SK-N-SH (cell line): ENCODE measurements around the gene SND1.

Experiments
- EZH2phosphoT487 ChIP-seq: fragments of 200-600 bp; sonication (generic); IDR thresholded peaks from 2 replicates; pipeline ENCODE4 v1.6.1; 2017; ENCODE audit warnings: low read depth, mixed run types, mild to moderate bottlenecking, antibody characterized with exemption, moderate library complexity, borderline replicate concordance
- FOSL2 ChIP-seq: IDR thresholded peaks from 2 replicates; pipeline ENCODE4 v1.4.0; 2012; ENCODE audit warnings: low read depth, mild to moderate bottlenecking, moderate library complexity, borderline replicate concordance
- GABPA ChIP-seq: IDR thresholded peaks from 2 replicates; pipeline ENCODE4 v1.4.0; 2012; ENCODE audit warnings: low read depth, mild to moderate bottlenecking
- JUND ChIP-seq: IDR thresholded peaks from 2 replicates; pipeline ENCODE4 v1.4.0; 2012
- NRF1 ChIP-seq: IDR thresholded peaks from 2 replicates; pipeline ENCODE4 v1.6.1; 2012; ENCODE audit warnings: low read depth, mild to moderate bottlenecking, low read length
- POLR2AphosphoS5 ChIP-seq: IDR thresholded peaks from 2 replicates; pipeline ENCODE4 v1.6.1; 2012; ENCODE audit warnings: low read depth, low read length
- RFX5 ChIP-seq: IDR thresholded peaks from 2 replicates; pipeline ENCODE4 v1.6.1; 2012; ENCODE audit warnings: mild to moderate bottlenecking, improper control_type of control experiment, low read length
- TCF12 ChIP-seq: IDR thresholded peaks from 2 replicates; pipeline ENCODE4 v1.4.0; 2012
- TF ChIP-seq, protein P1 (sequence below): fragments of 200-600 bp; sonication (generic); IDR thresholded peaks from 2 replicates; pipeline ENCODE4 v1.6.1; 2017; ENCODE audit warnings: antibody characterized with exemption, mild to moderate bottlenecking, moderate library complexity
- TF ChIP-seq, protein P2 (sequence below): IDR thresholded peaks from 2 replicates; pipeline ENCODE4 v1.6.1; 2012; ENCODE audit warnings: mild to moderate bottlenecking, low read depth, low read length, moderate library complexity

DNA sequence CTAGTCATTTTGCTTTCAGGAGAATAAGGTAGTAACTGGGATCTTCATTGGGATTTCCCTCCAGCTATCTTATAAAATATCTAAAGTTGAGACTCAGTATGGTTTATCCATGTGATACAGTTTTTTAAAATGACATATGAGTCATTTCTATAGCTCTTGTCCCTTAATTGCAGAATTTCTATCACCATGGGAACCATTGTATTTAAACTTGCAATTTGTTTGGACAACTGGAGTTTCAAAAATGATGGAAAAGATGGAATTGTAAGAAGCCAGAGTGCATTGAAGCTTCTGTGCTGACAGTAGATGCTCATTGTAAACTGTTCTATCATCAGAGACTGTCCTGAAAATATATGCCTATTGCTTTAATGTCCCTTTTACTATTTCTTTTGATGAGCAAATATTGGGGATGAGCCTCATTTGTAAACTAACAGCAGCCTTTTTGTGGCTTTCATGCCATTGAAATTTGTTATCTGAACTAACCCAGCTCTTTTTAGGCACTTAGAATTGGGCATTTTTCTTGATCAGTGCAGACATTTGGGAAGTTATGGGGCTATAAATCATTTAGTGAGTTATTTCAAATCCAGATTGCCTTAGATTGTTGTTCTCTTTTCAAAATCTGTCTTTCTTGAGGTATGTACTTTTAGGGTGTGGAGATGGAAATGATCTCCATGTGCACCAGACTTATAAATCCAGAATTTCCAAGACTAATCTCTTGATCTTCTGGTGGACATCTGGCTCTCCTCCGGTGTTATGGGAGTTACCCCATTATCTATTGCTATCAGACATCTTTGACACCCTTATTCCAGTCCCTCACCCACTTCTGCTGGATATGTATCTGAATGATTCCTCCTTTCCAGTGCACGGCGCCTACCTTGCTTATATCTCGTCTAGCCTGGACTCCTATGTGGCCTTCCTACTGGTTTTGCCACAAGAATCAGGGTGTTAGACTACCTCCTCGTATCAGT, 159.0 kb downstream of the SND1 start:
- TF ChIP-seq NRF1, result no peak
- TF ChIP-seq, protein P1, sequence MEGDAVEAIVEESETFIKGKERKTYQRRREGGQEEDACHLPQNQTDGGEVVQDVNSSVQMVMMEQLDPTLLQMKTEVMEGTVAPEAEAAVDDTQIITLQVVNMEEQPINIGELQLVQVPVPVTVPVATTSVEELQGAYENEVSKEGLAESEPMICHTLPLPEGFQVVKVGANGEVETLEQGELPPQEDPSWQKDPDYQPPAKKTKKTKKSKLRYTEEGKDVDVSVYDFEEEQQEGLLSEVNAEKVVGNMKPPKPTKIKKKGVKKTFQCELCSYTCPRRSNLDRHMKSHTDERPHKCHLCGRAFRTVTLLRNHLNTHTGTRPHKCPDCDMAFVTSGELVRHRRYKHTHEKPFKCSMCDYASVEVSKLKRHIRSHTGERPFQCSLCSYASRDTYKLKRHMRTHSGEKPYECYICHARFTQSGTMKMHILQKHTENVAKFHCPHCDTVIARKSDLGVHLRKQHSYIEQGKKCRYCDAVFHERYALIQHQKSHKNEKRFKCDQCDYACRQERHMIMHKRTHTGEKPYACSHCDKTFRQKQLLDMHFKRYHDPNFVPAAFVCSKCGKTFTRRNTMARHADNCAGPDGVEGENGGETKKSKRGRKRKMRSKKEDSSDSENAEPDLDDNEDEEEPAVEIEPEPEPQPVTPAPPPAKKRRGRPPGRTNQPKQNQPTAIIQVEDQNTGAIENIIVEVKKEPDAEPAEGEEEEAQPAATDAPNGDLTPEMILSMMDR, result no peak
- no peak; the same call in 1 of the 2 replicates for TF ChIP-seq FOSL2
- no peak for TF ChIP-seq EZH2phosphoT487
- TF ChIP-seq POLR2AphosphoS5, result no peak
- no peak for TF ChIP-seq JUND
- no peak for TF ChIP-seq TCF12
- no peak for TF ChIP-seq GABPA
- TF ChIP-seq, protein P2, sequence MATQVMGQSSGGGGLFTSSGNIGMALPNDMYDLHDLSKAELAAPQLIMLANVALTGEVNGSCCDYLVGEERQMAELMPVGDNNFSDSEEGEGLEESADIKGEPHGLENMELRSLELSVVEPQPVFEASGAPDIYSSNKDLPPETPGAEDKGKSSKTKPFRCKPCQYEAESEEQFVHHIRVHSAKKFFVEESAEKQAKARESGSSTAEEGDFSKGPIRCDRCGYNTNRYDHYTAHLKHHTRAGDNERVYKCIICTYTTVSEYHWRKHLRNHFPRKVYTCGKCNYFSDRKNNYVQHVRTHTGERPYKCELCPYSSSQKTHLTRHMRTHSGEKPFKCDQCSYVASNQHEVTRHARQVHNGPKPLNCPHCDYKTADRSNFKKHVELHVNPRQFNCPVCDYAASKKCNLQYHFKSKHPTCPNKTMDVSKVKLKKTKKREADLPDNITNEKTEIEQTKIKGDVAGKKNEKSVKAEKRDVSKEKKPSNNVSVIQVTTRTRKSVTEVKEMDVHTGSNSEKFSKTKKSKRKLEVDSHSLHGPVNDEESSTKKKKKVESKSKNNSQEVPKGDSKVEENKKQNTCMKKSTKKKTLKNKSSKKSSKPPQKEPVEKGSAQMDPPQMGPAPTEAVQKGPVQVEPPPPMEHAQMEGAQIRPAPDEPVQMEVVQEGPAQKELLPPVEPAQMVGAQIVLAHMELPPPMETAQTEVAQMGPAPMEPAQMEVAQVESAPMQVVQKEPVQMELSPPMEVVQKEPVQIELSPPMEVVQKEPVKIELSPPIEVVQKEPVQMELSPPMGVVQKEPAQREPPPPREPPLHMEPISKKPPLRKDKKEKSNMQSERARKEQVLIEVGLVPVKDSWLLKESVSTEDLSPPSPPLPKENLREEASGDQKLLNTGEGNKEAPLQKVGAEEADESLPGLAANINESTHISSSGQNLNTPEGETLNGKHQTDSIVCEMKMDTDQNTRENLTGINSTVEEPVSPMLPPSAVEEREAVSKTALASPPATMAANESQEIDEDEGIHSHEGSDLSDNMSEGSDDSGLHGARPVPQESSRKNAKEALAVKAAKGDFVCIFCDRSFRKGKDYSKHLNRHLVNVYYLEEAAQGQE, result no peak
- no peak for TF ChIP-seq RFX5
